CMK (cell line): Measurements from ENCODE around the gene STRADA.
A peak's percentile ranks its signal among the peaks of the same experiment; 100 is the strongest.

Experiments
- DNase-seq: peaks from one replicate; pipeline ENCODE4 v3.0.0-alpha.2; 2010; ENCODE audit warnings: low read depth

The STRADA gene

DNA sequence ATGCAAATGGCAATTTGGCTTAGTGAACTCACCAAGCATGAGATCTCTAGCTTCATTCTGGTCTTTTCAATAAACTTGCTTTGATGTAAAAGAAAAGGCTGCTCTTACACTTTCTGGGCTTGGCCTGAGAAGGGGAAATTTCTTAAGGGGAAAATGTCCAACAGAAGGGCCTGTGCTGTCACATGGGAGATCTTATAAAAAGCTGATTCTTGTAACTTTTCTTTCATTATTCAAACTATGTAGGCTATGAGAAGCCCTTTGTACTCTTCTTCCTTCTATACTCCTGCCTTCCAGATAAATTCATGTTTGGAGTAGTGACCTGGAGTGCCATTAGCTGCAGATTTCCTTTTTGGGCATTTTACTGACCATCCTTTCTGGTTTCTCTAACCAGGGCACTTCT, 58.6 kb downstream of the STRADA start:
- no peak for DNase-seq

- DNase-seq, result no peak
Measured at GRCh38 chr17:63682441-63682840, 59.2 kb downstream of the STRADA start.

DNA sequence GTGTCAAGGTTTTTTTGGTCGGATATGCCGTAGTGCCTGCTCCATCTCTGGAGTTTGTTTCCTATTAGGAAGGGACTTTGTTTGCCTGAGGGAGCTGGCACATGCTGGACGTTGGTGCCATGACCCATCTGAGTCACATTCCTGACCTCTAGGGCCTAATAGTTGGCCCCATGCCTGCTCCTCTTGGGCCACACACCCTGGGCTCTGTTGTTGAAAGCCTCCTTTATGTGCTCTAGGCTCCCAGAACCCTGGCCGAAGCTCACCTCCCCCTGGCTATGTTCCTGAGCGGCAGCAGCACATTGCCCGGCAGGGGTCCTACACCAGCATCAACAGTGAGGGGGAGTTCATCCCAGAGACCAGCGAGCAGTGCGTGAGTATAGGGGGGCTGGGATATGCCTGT, 60.1 kb downstream of the STRADA start:
- DNase-seq, result no peak

- DNase-seq, result no peak
Measured at GRCh38 chr17:63680700-63681099, 60.9 kb downstream of the STRADA start.

GRCh38 chr17:63679214-63679613, 62.4 kb downstream of the STRADA start:
- DNase-seq, result no peak

DNA sequence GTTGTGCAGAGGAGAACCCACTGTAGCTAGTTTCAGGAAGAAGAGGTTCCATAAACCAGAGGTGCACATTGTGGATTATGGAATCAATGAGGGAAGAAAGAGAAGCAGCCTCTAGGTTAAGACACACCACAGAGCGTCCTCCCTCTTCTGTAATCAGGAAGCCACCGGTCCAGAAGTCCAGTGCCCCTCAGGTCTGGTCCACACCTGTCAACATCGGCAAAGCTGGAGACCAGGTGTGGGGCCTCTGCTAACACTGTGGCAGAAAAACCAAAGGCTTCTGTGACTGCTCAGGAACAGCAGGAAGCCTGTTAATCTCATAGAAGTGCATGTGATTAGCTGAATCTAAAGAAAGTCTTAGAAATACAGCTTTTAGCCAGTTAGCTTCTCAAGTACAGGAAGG, 65.0 kb downstream of the STRADA start:
- DNase-seq, result no peak

DNA sequence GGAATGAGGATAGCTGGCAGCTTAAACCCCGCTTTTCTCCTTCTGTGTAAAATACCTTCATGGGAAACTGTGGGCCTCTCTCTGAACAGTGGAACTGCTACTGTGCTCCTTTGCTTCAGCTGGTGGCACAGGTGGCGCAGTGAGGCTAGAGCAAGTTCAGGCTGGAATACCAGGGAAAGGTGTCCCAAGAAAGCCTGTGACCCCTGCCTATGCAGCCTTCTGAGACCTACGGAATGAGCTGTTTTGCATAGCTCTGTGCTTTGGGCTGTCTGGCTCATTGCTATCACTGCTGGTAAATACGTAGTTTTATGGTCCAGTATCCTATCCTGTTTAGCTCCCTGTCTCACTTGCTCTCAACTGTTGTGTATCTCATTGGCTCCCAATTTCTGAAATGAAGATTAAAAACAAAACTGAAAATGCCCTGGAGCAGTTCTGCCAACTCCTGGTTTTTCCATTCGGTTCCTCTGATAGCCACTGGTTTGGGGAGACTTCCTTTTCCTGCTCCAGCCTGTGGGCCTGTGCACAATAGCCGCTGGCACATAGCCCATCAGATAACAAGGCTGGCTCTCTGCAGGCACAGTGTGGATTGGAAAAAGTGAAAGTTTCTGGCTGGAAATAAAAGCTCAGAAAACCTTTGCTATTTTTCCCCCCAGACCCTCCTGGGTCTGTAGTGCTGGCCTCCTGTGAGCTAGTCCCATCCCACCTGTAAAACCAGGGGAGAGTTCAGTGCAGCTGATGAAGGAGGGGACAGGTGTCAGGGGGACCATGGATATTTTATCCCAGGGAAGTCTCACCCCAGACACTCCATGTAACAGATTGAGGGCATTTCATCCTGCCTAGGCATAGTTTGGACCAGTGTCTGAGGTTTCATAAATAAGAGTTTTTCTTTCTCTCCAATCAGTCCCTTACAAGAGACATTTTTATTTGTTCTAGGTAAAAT, 65.7 kb downstream of the STRADA start:
- DNase-seq, result no peak

- no peak for DNase-seq
Measured at GRCh38 chr17:63675231-63675606, 66.4 kb downstream of the STRADA start.

DNA sequence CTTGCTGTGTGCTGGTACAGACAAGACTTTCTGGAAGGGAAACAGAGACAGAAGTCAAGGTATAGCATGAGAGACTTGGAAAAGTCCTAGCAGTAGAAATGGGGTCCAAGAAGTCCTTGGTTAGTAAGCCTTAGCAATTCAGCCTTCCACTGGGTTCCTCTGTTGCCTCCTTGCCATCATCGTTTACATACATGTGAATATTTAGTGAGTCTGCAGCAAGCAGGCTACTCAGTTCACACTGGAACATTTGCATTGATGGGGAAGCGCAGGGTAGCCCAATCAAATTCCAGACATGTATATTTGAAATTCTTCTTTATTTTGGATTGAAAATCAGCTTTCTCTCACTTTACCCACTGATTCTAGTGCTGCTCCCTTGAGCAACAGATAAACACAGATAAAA, 68.7 kb downstream of the STRADA start:
- no peak for DNase-seq

GRCh38 chr17:63665527-63666214, 75.9 kb downstream of the STRADA start:
- peak; percentile 32 for DNase-seq

GRCh38 chr17:63659850-63660249, 81.7 kb downstream of the STRADA start:
- no peak for DNase-seq

DNA sequence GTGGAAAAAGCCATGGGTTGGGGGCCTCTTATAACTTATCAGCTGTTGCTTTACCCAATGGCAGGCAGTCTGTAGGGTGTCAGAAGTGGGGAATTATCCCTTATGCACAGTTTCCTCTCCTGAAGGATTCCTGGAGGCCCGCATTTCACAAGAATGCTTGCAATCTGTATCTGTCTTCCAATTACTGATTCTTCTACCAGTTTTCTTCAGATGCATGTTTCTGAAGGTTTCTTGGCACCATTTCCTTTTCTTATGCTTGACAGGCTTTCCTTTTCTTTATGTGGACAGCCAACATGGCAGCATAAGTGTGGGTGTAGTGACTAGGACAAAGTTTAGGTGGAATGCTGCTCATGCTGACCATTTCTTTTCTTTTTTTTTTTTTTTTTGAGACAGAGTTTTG, 83.2 kb downstream of the STRADA start:
- DNase-seq, result no peak

- DNase-seq, result no peak
Measured at GRCh38 chr17:63657786-63658185, 83.8 kb downstream of the STRADA start.

- DNase-seq, result no peak
Measured at GRCh38 chr17:63653050-63653449, 88.5 kb downstream of the STRADA start.
